Hypothalamus (tissue), 51 donors: ENCODE measurements around the gene ABCG5.

Source experiments
- DNase-seq, 51 donors: peaks; one replicate each; lab custom pipeline; 2025; lab: John Stamatoyannopoulos, UW

The ABCG5 gene

GRCh38 chr2:43763091-43763490 lies 75.5 kb downstream of the ABCG5 start:
- no peak for DNase-seq
